ENCODE data around the gene EHD1. TPM values are rescaled to one million over a fixed set of nuclear protein-coding genes. Genes with fewer than 3 reads are reported as not detected.
A peak's percentile ranks its signal among the peaks of the same experiment; 100 is the strongest.

EHD1 gene
- polyA plus RNA-seq, 1 experiment, result 56.1 TPM

DNA sequence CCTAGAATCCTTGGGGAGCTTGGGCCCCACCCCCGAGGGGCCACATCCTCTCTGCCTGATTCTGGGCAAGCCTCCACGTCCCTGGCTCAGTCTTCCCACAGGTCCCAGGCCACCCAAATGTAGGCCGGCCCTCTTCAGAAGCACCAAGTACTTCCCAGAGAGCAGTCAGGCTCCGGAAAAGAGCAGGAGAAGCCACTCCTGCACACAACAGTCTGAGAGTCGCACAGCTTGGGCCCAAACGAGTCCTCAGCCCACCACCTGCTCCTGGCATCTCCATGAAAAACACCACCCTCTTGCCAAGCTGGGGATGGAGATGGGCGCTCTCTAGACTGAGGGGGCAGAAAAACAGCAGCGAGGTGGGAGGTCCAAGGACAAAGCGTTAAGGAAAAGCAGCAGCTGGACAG, 15.4 kb downstream of the EHD1 start:
- Histone ChIP-seq H3K9me3 (ENCODE audit: control insufficient read depth, insufficient read depth, low read length) (peaks cover 7% of the 10 kb centered on the region; the same call in 1 of the 2 replicates), H3K27ac (ENCODE audit: low read depth, low read length) (peak overlapping the region; percentile 99), H3K27me3 (ENCODE audit: control insufficient read depth, insufficient read depth, low read length) (no peaks in the 10 kb centered on the region), H3K4me3 (ENCODE audit: low read depth, low read length) (no peak overlapping the region)
- TF ChIP-seq, protein P1, sequence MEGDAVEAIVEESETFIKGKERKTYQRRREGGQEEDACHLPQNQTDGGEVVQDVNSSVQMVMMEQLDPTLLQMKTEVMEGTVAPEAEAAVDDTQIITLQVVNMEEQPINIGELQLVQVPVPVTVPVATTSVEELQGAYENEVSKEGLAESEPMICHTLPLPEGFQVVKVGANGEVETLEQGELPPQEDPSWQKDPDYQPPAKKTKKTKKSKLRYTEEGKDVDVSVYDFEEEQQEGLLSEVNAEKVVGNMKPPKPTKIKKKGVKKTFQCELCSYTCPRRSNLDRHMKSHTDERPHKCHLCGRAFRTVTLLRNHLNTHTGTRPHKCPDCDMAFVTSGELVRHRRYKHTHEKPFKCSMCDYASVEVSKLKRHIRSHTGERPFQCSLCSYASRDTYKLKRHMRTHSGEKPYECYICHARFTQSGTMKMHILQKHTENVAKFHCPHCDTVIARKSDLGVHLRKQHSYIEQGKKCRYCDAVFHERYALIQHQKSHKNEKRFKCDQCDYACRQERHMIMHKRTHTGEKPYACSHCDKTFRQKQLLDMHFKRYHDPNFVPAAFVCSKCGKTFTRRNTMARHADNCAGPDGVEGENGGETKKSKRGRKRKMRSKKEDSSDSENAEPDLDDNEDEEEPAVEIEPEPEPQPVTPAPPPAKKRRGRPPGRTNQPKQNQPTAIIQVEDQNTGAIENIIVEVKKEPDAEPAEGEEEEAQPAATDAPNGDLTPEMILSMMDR (IDR thresholded peaks at IDR 0.05; ENCODE audit: low read depth, low read length), result no peak
- CTCF ChIA-PET, result interaction anchor here (1.3 kb wide), 1 partner anchor 30 kb away, joined by 3 read pairs; no protein-coding TSS in a partner anchor
- POLR2A ChIA-PET, result interaction anchor here (3.1 to 9.3 kb wide), 2 partner anchors 9 to 15 kb away, joined by 21 to 105 read pairs; partner anchors contain the start of gene EHD1
- no peak for DNase-seq (ENCODE audit: low read depth, low spot score)

DNA sequence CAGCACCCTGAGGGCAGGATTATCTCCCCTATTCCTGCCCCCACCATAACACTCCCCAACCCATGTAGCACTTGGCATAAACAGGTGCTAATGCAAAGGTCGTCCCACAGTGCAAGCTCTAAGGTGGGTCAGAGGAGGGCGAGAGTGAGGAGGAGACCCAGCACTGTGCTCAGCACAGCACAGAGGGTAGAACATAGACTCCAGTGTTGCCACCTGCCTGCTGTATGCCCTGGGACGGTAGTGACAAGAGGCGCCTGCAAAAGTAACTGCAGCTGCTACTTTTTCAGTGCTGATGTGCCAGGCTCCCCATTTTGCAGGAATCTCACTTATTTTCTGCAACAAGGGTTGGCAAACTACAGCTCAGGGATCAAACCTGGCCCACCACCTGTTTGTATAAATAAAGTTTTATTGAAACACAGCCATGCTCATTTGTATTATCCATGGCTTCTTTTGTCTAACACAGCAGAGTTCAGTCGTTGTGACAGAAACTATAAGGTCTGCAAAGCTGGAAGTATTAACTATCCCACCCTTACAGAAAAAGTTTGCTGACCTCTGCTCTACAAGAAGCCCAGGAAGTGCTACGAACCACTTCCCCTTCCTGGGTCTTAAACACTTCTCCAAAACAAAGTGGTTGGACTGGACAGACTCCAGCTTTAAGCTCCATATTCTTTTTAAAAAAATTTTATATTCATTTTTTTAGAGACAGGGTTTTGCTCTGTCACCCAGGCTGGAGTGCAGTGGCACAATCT, 17.0 kb downstream of the EHD1 start:
- POLR2A ChIA-PET, result interaction anchor here (0.7 to 9.3 kb wide), 2 partner anchors 12 to 16 kb away, joined by 3 to 105 read pairs; partner anchors contain the start of gene EHD1

DNA sequence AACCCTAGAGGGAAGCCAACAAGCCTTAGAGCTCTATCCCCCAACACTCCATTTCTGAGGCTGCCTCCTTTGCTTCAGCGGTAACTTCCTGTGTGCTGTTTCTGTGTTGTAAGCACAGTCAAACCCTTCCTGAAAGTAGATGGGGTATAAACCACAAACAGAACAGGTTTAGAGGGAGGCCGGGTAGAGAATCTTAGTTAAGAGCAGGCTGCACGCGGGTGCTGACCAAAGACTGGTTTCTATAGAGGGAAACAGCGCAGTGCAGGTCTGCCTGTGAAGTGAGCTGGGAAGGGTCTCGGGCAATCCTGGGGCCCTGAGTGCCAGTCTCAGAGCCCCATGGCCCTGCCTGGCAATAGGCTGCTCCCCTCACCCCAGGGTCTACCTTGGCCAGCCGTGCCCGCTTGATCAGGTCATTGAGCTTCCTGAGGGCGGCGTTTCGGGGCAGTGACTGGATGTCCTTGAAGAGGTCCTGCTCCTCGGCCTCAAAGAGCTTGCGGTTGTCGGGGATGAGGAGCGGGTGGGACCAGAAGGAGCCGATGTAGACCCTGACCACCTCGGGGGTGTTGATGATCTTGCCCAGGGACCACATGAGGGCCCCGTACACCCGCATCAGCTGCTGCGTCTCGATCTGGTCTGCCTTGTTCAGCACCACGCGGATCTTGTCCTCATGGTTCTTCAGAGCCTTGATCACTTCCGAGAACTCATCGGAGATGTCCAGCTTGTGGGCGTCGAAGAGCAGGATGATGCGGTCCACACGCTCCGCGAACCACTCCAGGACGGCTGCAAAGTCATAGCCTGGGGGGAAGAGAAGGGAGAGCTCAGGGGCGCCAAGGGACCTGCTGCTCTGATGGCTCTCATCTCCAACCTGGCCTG, 18.6 kb downstream of the EHD1 start:
- H3K27me3 ChIP-seq (ENCODE audit: control insufficient read depth, insufficient read depth, low read length), result no peaks in the 10 kb centered on the region
- H3K9me3 ChIP-seq (ENCODE audit: control insufficient read depth, insufficient read depth, low read length), result peaks cover 7% of the 10 kb centered on the region; the same call in 1 of the 2 replicates
- POLR2A ChIA-PET, result interaction anchor here (0.9 to 1.0 kb wide), 2 partner anchors 9 to 18 kb away, joined by 3 read pairs; partner anchors contain the start of gene EHD1
- TF ChIP-seq, protein P1 (IDR thresholded peaks at IDR 0.05; ENCODE audit: low read depth, low read length), result no peak
- no peak for DNase-seq (ENCODE audit: low read depth, low spot score)
- CTCF ChIA-PET, result interaction anchor here (0.7 to 3.0 kb wide), 3 partner anchors 15 to 34 kb away, joined by 3 to 12 read pairs (median 11); partner anchors contain the start of gene CDC42BPG
- H3K4me3 ChIP-seq (ENCODE audit: low read depth, low read length), result no peak overlapping the region
- no peak overlapping the region for H3K27ac ChIP-seq (ENCODE audit: low read depth, low read length)

More for the DNA sequence above, 17.0 kb downstream of the EHD1 start:
- Histone ChIP-seq H3K27ac (ENCODE audit: low read depth, low read length) (no peak overlapping the region), H3K27me3 (ENCODE audit: control insufficient read depth, insufficient read depth, low read length) (no peaks in the 10 kb centered on the region), H3K9me3 (ENCODE audit: control insufficient read depth, insufficient read depth, low read length) (peaks cover 7% of the 10 kb centered on the region; the same call in 1 of the 2 replicates), H3K4me3 (ENCODE audit: low read depth, low read length) (no peak overlapping the region)
- TF ChIP-seq, protein P1 (IDR thresholded peaks at IDR 0.05; ENCODE audit: low read depth, low read length), result no peak
- CTCF ChIA-PET, result interaction anchor here (1.1 to 3.0 kb wide), 3 partner anchors 13 to 33 kb away, joined by 5 to 12 read pairs (median 11); no protein-coding TSS in a partner anchor
- DNase-seq (ENCODE audit: low read depth, low spot score), result no peak

DNA sequence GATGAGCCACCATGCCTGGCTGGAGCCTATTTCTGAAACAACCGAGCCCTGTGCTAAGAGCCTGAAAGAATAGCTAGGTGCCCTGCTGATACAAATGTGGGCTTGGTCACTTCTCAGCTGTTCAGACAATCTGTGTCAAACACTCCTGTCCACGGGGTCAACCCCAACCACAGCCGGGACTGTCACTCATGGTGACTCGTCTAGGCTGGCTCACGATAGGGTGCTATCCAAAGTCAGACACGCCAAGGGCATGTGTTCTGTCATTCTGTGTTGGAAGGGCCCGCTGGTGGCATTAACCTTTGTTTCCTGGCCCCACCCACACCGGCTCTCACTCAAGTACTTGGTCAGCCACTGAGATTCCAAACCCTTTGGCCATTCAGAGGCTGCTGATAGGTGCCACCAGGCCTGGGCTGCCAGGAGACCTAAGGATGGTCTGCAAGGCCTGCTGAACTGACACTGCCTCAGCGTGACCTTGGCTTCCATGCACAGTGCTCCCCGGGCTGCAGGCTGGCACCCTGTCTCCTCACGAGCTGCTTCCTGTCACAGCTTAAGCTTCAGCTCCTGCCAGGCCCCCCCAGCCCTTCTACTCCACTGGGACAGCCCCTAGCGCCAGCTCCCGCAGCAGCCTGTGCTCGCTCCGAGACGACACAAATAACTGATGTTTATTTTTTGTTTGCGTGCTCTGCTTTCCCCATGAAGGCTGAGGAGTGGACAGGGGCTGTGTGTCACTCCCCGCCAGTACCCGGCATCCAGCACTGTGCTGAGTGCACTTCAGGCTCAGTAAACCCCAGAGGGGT, 19.8 kb downstream of the EHD1 start:
- TF ChIP-seq, protein P1 (IDR thresholded peaks at IDR 0.05; ENCODE audit: low read depth, low read length), result no peak
- no peak for DNase-seq (ENCODE audit: low read depth, low spot score)
- Histone ChIP-seq H3K9me3 (ENCODE audit: control insufficient read depth, insufficient read depth, low read length) (peaks cover 13% of the 10 kb centered on the region; the same call in 1 of the 2 replicates), H3K27ac (ENCODE audit: low read depth, low read length) (peak overlapping the region; percentile 11), H3K27me3 (ENCODE audit: control insufficient read depth, insufficient read depth, low read length) (no peaks in the 10 kb centered on the region), H3K4me3 (ENCODE audit: low read depth, low read length) (no peak overlapping the region)
- CTCF ChIA-PET, result no interaction called here
- POLR2A ChIA-PET, result interaction anchor here (1.0 kb wide), 1 partner anchor 20 kb away, joined by 3 read pairs; the partner anchor contains the start of gene EHD1

Measured in AG04450 (cell line).